ENCODE results near the gene SYT2.
"Not testable (repeated sequence)": the region's sequence is repeated elsewhere in the genome, so short reads cannot be mapped to it uniquely, and the experiment has no call there.

SYT2 gene

DNA sequence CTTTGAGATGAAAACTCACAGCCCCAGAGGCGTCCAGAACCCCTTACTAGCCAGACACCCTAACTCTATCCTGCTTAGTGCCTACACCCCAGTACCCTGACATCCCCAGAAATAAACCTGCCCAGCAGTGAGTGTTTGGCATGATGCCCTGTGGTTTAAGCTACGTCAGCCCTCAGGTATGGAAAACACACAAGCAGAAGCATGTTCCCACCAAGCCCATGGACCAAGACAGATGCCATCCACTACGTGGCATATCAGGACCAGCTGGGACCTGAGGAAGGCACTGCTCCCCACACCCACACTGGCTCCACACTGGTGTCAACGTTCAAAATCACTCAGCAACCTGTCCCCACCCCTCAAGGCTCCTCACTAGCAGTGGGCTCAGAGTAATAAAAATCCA lies 116.4 kb downstream of the SYT2 start:
- no peak for DNase-seq (ENCODE audit: low read depth)

DNA sequence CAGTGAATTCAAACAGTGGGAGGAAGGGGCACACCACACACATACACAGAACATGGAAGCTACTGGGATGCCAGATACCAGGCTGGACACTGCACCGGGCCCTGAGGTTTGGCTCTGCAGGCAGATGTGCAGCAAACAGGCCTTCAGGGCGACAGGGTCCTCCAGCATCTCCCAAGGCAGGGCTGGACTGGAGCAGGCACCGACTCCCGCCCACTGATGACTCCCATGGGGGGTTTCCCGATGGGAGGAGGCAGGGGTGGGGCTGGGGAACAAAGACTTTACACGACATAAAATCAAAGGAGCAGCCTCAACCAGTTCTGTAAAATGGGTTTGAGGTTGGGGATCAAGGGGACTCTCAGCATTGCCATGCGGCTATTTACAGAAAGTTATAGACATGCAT lies 118.1 kb downstream of the SYT2 start:
- no peak for DNase-seq (ENCODE audit: low read depth)

- DNase-seq (ENCODE audit: low read depth) = no peak
Observed at GRCh38 chr1:202591515-202591914, 118.7 kb downstream of the SYT2 start.

- DNase-seq (ENCODE audit: low read depth) = no peak
Observed at GRCh38 chr1:202590975-202591411, 119.3 kb downstream of the SYT2 start.

GRCh38 chr1:202590126-202590525 lies 120.1 kb downstream of the SYT2 start:
- no peak for DNase-seq (ENCODE audit: low read depth)

DNA sequence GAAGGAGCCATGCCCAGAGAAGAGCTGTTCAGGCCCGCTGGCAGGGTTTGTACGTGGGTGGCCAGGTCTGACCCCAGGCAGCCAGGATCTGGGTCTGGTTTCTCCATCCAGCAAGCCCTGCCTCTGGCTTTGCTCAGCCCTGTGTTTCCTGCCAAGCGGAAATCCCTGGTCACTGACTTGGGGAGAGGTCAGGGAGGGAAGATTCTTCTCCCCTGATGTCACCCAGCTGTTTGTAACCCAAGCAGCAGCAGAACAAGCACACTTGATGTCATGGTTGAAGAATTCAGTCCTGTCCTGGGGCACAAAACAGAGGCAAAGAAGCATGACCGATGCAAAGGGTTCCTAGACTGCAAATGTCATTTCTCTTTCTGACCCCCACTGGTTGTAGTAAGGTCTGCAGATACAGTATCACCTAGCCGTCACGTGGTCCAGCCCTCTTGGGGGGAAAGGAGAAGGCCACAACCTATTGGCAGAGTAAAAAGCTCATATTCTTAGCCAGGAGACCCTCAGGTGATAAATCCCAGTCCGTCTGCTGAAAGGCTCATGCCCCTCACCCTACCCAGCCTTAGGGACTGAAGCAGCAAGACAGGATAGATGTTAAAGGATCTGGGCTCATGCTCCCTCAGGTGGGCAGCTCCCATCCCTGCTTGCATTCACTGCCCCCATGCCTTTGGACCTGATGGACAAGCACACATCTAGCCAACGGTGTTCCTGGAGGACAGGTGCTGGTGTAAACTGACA lies 120.9 kb downstream of the SYT2 start:
- DNase-seq (ENCODE audit: low read depth) = no peak

DNA sequence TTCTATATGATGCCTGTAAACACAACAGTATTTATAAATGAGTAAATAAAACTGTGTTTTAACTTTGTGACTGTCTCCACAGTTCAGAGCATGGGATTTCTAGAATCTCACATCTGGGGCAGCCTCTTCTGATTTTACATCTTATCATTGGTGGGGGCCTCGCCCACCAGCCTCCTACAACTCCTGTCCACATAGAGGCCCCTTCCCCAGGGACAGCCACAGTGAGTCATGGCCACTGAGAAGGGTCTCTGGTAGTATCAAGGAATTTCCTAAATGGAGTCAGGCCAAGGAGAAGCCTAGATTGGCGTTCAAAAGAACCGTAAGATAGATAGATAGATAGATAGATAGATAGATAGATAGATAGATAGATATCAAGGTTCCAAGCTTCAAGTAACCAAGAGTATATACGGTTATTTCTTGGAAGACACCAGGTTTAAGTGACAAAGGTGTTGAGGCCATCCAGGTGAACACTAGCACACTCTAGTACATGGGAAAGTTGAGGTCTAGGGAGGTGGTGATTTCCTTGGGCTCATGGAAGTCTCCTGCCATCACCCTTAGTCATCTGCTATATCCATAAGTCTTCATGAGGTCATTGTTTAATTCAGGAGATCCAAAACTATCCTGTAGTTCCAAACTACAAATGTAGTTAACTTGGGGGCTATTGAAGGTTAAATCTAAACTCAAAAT lies 121.6 kb downstream of the SYT2 start:
- no peak for DNase-seq (ENCODE audit: low read depth)

DNA sequence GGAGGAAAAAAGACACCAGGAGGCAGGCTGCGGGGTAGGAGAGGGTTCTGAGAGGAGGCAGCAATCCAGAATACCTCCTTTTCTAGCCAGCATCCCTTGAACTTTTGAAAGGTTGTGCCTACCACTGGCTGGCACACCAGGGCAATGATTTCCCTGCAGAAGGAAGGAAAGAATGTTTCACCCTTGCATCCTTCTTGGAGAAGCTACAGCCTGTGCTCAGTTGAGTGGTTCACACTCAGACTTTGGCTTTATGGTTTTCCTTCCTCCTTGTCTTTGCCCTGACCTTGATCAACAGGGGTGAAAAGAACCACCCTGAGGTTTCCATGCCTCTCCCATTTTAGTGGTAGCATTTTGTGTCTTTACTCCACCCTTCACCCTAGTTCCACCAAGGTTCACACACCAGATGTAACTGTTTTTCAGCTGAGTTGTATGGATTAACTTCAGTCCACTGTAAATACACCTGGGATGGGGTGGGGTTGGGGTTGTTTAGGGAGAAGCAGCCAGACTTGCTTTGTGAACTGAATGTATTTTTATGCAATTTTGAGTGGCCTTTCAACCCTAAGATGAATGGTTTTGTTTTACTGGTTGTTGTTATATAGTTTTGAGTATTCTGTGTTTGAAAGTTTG lies 122.3 kb downstream of the SYT2 start:
- DNase-seq (ENCODE audit: low read depth) = no peak

GRCh38 chr1:202586871-202587270 lies 123.4 kb downstream of the SYT2 start:
- DNase-seq (ENCODE audit: low read depth) = no peak

DNA sequence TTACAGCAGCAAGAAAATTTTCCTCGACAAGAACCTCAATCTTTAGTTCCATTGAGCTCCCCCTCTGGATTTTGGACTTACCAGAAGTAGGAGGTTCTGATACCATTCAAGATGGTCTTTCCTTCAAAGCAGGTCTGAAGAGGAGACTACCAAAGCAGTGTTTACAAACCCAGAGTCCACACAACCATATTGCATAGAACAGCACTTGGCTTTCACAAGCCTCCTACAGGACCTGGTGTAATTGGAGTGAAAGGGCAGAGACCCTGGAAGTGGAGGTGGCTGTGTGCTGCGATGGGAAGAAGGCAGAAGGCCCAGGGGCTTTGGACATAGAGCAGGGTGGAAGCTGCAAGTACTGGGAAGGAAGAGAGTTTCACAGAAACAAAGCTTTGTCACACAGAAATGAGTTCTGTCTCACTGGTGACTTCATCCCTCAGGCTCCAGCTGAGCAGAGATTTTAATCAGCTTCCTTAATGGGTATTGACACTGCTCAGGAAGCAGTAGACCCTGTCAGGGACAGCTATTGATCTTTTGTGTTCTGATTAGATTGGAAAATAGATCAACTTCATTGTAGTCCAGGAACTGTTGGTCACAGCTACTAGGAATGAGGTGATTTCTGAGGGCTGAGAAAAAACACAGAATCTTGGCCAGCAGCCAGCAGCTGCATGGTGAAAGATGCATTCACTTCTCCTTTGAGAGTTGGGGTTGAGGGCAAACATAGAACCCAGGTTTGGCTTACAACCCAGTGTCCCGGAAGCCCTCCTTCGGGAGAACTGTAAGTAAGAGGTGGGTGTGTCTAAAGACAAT lies 124.0 kb downstream of the SYT2 start:
- DNase-seq (ENCODE audit: low read depth) = no peak

DNA sequence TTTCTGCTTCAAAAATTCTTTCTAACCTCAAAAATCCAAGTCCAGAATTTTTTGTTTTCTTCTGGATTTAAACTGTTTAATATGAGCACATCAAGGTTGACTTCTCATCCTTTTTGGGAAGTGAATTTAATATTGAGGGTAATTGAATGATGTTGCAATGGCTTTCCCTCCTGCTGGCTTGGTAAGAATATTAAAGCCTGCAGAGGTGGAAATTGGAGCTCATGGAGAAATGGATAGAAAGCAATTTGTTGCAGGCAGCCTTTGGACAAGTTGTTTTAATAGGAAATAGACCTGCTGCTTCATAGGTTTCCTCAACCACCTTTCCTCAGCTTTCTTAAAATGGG lies 124.7 kb downstream of the SYT2 start:
- DNase-seq (ENCODE audit: low read depth) = no peak

DNA sequence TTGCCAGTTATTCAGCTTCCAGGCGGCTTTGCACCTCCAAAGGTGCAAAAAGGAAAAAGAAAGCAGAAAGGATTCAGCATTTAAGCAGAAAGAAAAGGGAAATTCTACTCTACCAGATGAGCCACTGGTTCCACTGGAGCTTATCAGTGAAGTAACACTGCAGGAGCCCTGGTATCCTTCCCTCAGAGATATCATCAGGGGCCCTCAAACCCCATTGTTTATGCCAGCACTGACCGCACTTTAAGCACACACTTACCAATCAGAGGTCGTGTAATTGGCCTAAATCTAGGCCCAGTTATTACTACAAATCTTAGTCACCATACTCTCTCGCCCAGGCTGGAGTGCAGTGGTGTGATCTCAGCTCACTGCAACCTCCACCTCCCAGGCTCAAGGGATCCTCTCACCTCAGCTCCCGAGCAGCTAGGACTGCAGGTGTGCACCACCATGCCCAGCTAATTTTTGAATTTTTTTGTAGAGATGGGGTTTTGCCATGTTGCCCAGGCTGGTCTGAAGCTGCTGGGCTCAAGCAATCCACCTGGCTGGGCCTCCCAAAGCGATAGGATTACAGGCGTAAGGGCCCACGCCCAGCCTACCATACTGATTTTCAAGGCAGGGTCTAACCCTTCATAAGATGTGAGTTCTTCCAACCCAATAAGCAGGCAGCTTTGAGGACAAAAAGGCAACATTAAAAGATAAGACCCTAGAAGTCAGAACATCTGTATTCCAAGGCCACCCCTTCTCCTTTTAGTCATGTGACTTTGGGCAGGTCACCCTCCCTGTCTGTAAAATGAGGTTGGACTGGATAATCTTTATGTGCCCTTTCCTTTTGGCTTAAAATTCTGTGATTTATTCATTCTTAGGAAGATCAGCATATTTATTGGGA lies 125.3 kb downstream of the SYT2 start:
- DNase-seq (ENCODE audit: low read depth) = no peak

DNA sequence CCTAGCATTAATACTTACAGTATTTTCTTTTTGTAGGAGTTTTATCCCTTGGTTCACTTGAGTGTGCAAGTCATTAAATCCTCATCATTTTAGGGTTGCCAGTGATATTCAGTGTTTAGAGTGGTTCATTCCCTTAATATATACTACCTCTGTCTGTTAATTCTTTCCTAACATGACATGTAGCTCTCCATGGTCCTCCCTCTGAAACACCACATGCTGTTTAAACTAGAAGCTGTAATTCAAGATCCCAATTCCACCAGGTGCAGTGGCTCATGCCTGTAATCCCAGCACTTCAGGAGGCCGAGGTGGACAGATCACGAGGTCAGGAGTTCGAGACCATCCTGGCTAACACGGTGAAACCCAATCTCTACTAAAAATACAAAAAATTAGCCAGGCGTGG lies 127.9 kb downstream of the SYT2 start:
- not testable (repeated sequence) for DNase-seq (ENCODE audit: low read depth)

DNA sequence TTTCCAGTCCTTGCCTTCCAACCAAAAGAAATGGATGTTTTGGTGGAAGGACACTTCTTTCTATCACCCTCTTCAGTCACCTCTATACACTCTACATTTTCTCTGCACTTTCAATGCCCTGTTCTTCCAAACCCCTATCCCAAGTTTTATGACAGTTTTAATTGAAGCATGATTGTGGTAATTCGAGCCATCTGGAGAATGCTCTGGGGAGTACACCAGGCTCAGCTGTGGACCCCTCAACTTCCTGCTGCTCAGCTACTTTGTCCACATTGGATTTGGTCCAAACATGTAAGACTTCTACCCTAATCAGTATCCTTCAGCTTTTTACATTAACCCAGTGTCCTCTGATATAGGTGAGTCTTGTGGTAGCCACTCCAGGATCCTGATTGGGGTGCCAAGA lies 129.6 kb downstream of the SYT2 start:
- no peak for DNase-seq (ENCODE audit: low read depth)

GRCh38 chr1:202579806-202580205 lies 130.4 kb downstream of the SYT2 start:
- no peak for DNase-seq (ENCODE audit: low read depth)

GRCh38 chr1:202578565-202578964 lies 131.7 kb downstream of the SYT2 start:
- DNase-seq (ENCODE audit: low read depth) = no peak

- no peak for DNase-seq (ENCODE audit: low read depth)
Observed at GRCh38 chr1:202578001-202578504, 132.2 kb downstream of the SYT2 start.

GRCh38 chr1:202577381-202577780 lies 132.9 kb downstream of the SYT2 start:
- no peak for DNase-seq (ENCODE audit: low read depth)

- DNase-seq (ENCODE audit: low read depth) = no peak
Observed at GRCh38 chr1:202576816-202577215, 133.4 kb downstream of the SYT2 start.

- no peak for DNase-seq (ENCODE audit: low read depth)
Observed at GRCh38 chr1:202575918-202576653, 134.2 kb downstream of the SYT2 start.

GRCh38 chr1:202572867-202573266 lies 137.4 kb downstream of the SYT2 start:
- DNase-seq (ENCODE audit: low read depth) = no peak
